ENCODE measurements around the gene KCNJ10.

GRCh38 chr1:160058087-160058486 is 11.9 kb downstream of the KCNJ10 start:
- TF ChIP-seq GLIS3 (CRISPR knock-in tag; IDR thresholded peaks at IDR 0.05) (no peak), ISL1 (CRISPR knock-in tag; IDR thresholded peaks at IDR 0.05) (no peak), TSHZ2 (CRISPR knock-in tag; IDR thresholded peaks at IDR 0.05) (no peak), ZNF565 (CRISPR knock-in tag; conservative IDR thresholded peaks at IDR 0.05; ENCODE audit: low read depth) (no peak), PATZ1 (CRISPR knock-in tag; IDR thresholded peaks at IDR 0.05; ENCODE audit: borderline replicate concordance) (no peak), BACH2 (CRISPR knock-in tag; IDR thresholded peaks at IDR 0.05; ENCODE audit: borderline replicate concordance) (no peak), ZFP3 (CRISPR knock-in tag; IDR thresholded peaks at IDR 0.05) (no peak), PPARA (CRISPR knock-in tag; IDR thresholded peaks at IDR 0.05; ENCODE audit: borderline replicate concordance) (no peak), SNAI2 (CRISPR knock-in tag; IDR thresholded peaks at IDR 0.05) (no peak), OSR1 (CRISPR knock-in tag; IDR thresholded peaks at IDR 0.05) (no peak), CREB5 (CRISPR knock-in tag; IDR thresholded peaks at IDR 0.05; ENCODE audit: low read depth) (no peak), ESRRG (CRISPR knock-in tag; IDR thresholded peaks at IDR 0.05) (no peak), TOX (CRISPR knock-in tag; IDR thresholded peaks at IDR 0.05; ENCODE audit: borderline replicate concordance) (no peak)
